NCI-H1436 (cell line): ENCODE data around the gene RAB40A.
"Not testable (repeated sequence)": the region's sequence is repeated elsewhere in the genome, so short reads cannot be mapped to it uniquely, and the experiment has no call there.

Experiments used
- DNase-seq: peaks from one replicate; lab custom pipeline; 2025; lab: John Stamatoyannopoulos, UW

The RAB40A gene

GRCh38 chrX:103464072-103464773, 55.1 kb downstream of the RAB40A start:
- no peak for DNase-seq

GRCh38 chrX:103461156-103461555, 58.1 kb downstream of the RAB40A start:
- DNase-seq = no peak

GRCh38 chrX:103460001-103460755, 59.1 kb downstream of the RAB40A start:
- DNase-seq = not testable (repeated sequence)

GRCh38 chrX:103453655-103454054, 65.6 kb downstream of the RAB40A start:
- DNase-seq = no peak
